NK-92 (cell line): ENCODE results near the gene HIF3A.
"Not testable (repeated sequence)": the region's sequence is repeated elsewhere in the genome, so short reads cannot be mapped to it uniquely, and the experiment has no call there.

Source experiments
- DNase-seq: peaks from one replicate; lab custom pipeline; 2025; ENCODE audit not compliant: unreplicated experiment; lab: John Stamatoyannopoulos, UW

Gene HIF3A

DNA sequence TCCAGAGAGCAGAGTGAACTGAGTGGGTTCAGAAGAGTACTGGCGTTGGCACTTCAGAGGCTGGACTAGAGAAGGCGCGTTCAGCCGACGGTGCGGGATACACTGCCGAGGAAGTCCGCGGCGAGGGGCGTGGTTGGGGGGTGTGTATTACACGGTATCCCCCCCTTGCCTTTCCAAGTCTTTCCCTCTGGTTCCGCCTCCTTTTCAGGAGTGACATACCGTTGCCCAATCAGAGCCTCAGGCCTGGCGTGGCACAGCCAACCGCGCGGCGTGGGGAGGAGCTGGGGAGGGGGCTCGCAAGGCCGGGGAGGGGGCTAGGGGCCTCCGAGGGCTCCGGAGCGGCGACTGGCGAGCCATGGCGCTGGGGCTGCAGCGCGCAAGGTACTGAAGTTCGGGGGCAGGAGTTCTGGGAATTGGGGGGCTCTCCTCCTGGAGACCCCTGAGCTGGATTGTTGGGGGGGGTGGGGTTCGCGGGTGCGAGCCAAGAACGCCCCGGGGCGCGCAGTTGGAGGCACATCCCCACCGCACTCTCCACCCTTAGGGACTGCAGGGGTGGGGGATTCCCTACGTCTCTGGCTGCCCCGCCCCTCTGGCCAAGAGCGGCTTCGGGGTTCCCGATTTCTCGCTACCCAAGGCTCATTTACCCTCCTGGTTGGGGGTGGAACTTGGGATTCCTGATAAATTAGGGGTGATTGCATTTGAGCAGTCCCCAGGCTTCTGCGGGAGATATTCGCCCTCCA is at the start of gene HIF3A:
Gene HIF3A (plus strand): TSS at position 321 of the 740 bp plus-strand sequence. CDS start 35 bp downstream, at position 356.
- DNase-seq = no peak

- no peak for DNase-seq
These were observed 46.6 kb upstream of the HIF3A start for GRCh38 chr19:46250076-46250735.

GRCh38 chr19:46251416-46251815 is 45.4 kb upstream of the HIF3A start:
- no peak for DNase-seq

- no peak for DNase-seq
These were observed 42.1 kb upstream of the HIF3A start for GRCh38 chr19:46254776-46255175.

GRCh38 chr19:46256855-46257254 is 40.0 kb upstream of the HIF3A start:
- no peak for DNase-seq

DNA sequence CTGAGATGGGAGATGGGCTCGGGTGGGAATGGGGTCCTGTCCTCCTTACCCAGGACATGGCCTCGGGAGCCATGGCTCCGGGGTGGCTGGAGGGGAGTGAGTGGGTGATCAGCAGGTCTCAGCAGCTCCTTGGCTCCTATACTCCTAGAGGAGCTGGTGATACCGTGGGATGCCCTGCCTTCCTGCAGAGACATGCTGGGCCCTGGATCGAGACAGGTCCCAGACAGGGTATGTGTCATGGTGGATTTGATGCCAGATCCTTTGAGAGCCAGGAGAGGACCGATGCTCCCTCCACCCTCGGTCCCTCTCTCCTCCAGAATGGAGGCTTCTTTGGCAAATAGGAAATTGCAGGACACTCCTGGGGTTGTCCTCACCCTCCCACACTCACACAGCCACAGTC is 35.3 kb upstream of the HIF3A start:
- not testable (repeated sequence) for DNase-seq

DNA sequence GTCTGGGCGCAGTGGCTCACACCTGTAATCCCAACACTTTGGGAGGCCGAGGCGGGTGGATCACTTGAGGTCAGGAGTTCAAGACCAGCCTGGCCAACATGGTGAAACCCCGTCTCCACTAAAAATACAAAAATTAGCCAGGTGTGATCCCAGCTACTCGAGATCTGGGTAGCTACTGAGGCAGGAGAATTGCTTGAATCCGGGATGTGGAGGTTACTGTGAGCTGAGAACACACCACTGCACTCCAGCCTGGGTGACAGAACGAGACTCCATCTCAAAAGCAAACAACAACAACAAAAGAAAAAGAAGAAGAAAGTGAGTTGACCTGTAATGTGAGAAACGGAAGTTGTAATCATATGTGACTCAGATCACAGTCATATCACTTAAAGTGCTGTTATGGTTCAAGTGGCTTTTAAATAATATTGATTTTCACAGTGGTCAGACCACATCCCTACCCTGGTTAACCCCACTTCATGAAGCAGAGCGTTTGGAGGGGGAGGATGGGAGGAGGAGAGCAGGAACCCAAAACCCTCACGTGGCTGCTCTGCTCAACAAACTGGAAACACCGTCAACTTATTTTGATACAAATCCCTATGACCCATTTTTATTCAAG is 34.1 kb upstream of the HIF3A start:
- DNase-seq = not testable (repeated sequence)

DNA sequence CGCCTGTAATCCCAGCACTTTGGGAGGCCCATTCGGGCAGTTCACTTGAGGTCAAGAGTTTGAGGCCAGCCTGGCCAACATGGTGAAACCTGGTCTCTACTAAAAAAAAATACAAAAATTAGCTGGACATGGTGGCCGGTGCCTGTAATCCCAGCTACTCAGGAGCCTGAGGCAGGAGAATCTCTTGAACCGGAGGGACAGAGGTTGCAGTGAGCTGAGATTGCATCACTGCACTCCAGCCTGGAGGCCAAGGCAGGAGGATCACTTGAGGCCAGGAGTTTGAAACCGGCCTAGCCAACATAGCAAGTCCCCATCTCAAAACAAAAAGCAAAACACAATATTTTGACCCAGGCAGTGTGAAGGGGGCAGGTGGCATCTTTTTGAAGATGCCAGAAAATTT is 32.0 kb upstream of the HIF3A start:
- DNase-seq = not testable (repeated sequence)

- no peak for DNase-seq
These were observed 31.5 kb upstream of the HIF3A start for GRCh38 chr19:46265217-46265828.

- DNase-seq = no peak
These were observed 27.7 kb upstream of the HIF3A start for GRCh38 chr19:46269101-46269500.

DNA sequence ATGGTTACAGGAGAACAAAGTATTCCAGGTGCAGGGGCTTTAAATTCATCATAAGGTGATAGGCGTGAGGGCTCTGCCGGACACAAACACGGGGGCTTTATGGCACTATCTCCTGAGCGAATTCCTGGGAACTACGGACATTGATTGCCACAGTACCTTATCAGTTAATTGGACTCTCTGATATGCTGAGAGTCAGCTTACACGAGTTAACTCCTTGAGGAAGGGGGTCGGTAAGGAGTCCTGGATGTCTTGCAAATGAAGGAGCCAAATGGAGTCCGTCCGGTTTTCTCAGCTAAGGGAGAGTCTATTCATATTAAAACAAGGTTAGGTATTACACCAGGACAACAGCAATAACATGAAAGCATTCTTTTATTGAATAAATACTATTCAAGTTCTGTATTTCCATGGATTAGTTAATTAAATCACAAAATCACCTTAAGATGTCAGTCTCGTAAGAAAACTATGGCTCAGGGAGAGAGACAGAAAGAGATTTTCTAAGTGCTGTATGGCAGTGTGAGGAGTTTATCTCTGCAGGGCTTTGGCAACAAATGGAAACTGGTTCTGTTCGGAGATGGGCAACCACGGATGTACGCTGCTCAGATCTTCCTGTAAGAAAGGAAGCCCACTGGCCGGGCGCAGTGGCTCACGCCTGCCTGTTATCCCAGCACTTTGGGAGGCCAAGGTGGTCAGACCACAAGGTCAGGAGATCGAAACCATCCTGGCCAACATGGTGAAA is 26.2 kb upstream of the HIF3A start:
- no peak for DNase-seq

GRCh38 chr19:46271481-46272197 is 25.2 kb upstream of the HIF3A start:
- no peak for DNase-seq

- not testable (repeated sequence) for DNase-seq
These were observed 22.9 kb upstream of the HIF3A start for GRCh38 chr19:46273931-46274330.

- no peak for DNase-seq
These were observed 17.7 kb upstream of the HIF3A start for GRCh38 chr19:46279177-46279576.

GRCh38 chr19:46283771-46284170 is 13.1 kb upstream of the HIF3A start:
- DNase-seq = no peak

GRCh38 chr19:46284635-46285034 is 12.2 kb upstream of the HIF3A start:
- DNase-seq = no peak

DNA sequence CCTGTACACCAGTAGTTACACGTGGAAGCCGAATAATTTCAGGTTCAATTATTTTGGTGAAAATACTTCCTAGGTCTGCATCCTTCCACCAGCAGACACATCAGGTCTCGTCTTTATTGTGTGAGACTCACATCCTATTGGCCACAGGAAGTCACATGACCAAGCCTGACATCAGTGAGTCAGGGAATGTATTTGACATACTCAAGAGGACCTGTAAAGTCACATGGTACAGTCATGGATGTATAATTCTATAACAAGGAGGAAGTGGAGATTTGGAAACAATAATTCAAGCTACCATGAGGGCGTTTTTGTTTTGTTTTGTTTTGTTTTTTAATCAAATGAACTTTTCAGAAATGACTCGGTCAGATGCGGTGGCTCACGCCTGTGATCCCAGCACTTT is 9.3 kb upstream of the HIF3A start:
- no peak for DNase-seq

DNA sequence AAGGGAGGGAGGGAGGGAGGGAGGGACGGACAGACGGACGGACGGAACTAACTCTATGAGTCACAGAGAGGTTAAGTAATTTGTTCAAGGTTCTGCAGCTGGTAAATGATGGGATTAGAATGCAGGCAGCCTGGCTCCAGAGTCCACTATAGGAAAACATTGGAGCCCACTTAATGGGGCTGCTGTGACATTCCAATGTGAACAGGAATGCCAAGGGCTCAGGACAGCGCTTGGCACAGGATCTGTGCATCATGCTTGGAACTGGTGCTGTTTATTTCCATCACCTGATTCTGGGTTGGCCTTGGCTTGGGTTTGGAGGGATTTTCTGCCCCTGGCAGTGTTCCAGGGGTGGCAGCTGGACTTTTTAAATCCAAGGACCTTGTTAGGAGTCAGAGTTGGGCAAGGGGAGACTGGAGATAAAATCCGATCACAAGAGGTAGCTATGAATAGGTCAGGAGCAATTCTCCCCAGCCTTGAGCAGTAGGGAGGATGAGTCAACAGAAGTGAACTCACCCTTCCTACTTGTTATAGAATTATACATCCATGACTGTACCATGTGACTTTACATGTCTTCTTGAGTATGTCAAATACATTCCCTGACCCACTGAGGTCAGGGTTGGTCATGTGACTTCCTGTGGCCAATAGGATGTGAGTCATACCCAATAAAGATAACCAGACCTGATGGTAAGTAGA is 7.8 kb upstream of the HIF3A start:
- no peak for DNase-seq

- DNase-seq = no peak
These were observed 6.9 kb upstream of the HIF3A start for GRCh38 chr19:46289724-46290619.
